ENCODE measurements around the gene USP37. TPM values are rescaled to one million over a fixed set of nuclear protein-coding genes. Genes with fewer than 3 reads are reported as not detected.

The USP37 gene
- total and polyA plus RNA-seq, 2 of the 13 experiments (the other 11 are each of a cell fraction or from before 2014, with no cell fraction given), result 6.5 to 30.6 TPM

DNA sequence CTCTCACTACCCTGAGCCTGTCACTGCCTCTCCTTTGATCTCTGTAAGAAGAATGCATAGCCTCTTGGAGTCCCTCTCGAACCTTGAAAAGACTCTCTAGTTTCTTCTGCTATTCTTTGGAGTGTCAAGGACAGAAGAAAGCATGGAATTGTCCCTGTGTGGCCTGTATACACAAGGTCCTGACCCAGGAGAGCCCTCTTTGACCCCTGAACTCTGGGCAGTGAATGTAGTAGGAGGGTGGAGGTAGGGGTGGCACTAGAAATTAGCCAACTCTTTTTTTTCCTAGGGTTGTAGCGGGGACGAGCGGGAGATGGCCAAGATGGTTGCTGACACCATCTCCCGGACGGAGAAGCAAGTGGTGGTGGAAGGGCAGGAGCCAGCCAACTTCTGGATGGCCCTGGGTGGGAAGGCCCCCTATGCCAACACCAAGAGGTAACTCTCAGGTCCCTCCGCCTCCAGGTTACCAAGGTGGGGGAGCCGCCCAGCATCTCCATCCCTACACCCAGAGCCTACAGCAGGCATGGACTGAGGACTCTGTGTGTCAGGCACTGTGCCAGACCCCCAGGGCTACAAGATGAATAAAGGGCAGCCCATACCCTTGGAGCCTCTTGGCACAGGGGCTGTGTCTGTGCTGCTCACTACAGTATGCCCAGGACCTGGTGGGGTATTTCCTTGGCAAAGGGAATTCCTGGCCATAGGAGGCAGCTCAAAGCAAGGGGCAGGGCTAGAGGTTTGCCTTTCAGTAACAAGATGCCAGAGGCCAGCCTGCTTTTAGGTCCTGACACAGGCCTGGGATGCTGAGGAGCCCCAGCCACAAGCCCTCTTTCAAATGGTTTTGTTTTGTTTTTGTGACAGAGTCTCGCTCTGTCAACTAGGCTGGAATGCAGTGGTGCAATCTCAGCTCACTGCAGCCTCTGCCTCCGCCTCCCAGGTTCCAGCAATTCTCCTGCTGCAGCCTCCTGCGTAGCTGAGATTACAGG lies 132.9 kb downstream of the USP37 start:
- POLR2A ChIA-PET, result interaction anchor here (1.0 kb wide), 1 partner anchor 16 kb away, joined by 4 read pairs; the partner anchor contains the start of gene VIL1
- ATAC-seq, result peak; percentile 8
- no peak overlapping the region for H3K9ac ChIP-seq (ENCODE audit: insufficient read depth, low read depth, low read length)
- intact Hi-C loops (cut with micrococcal nuclease; ENCODE audit: unreplicated experiment), result no loop called here
- H3K4me1 ChIP-seq (ENCODE audit: insufficient read depth, low read length), result peaks cover 27% of the 10 kb centered on the region
- WGBS (ENCODE audit: low lambda C conversion rate), result 96% methylated on average over 10 of the region's 11 CpGs
- no peaks in the 10 kb centered on the region for H3K27me3 ChIP-seq (ENCODE audit: control insufficient read depth in 1 of 2, insufficient read depth in 2 of 2, low read length in 2 of 2)
- no peaks in the 10 kb centered on the region for H4K20me1 ChIP-seq (ENCODE audit: insufficient read depth, low read length)
- in situ Hi-C loops (cut with HindIII; ENCODE audit: extremely low pct_ligation_motif_present, low pct_unique_long_range_greater_than_20kb), result no loop called here
- no peak for FAIRE-seq
- no peaks in the 10 kb centered on the region for H3K79me2 ChIP-seq (ENCODE audit: insufficient read depth, low read length)
- no TSS peak for BruUV-seq (replicated peaks)
- CTCF ChIA-PET (ENCODE audit: low intra/inter-chr PET ratio, low total read pairs), result no interaction called here
- no peak overlapping the region for H2AFZ ChIP-seq (ENCODE audit: low read length)
- H3K4me2 ChIP-seq (ENCODE audit: low read depth, low read length), result no peak overlapping the region
- H3K4me3 ChIP-seq (replicated peaks in 1 of 3; ENCODE audit: insufficient read depth in 1 of 3, low read depth in 2 of 3, low read length in 3 of 3), result no peak overlapping the region
- H3K9me3 ChIP-seq (ENCODE audit: low read length), result no peaks in the 10 kb centered on the region
- no peak for DNase-seq (ENCODE audit: low spot score)
- peaks cover 47 to 82% of the 10 kb centered on the region in 2 experiments for H3K36me3 ChIP-seq (replicated peaks in 1 of 2; ENCODE audit: control insufficient read depth in 1 of 2, insufficient read depth in 2 of 2, low read length in 2 of 2)
- no peak overlapping the region for H3K27ac ChIP-seq (ENCODE audit: extremely low read length, insufficient read depth, low read length)
- TF ChIP-seq MEIS2 (CRISPR knock-in tag; IDR thresholded peaks at IDR 0.05), result no peak
- TF ChIP-seq POLR2A (IDR thresholded peaks at IDR 0.05; ENCODE audit: insufficient read depth in 1 of 2, low read depth in 2 of 2, low read length in 2 of 2), result peak; percentile 17 to 41; a peak in 1 of 4 replicates
- no peak for TF ChIP-seq TOPORS (CRISPR knock-in tag; IDR thresholded peaks at IDR 0.05)
- TF ChIP-seq ZBTB21 (CRISPR knock-in tag; IDR thresholded peaks at IDR 0.05), result no peak
- no peak for TF ChIP-seq ZNF501 (CRISPR knock-in tag; IDR thresholded peaks at IDR 0.05)
- TF ChIP-seq, protein P1, sequence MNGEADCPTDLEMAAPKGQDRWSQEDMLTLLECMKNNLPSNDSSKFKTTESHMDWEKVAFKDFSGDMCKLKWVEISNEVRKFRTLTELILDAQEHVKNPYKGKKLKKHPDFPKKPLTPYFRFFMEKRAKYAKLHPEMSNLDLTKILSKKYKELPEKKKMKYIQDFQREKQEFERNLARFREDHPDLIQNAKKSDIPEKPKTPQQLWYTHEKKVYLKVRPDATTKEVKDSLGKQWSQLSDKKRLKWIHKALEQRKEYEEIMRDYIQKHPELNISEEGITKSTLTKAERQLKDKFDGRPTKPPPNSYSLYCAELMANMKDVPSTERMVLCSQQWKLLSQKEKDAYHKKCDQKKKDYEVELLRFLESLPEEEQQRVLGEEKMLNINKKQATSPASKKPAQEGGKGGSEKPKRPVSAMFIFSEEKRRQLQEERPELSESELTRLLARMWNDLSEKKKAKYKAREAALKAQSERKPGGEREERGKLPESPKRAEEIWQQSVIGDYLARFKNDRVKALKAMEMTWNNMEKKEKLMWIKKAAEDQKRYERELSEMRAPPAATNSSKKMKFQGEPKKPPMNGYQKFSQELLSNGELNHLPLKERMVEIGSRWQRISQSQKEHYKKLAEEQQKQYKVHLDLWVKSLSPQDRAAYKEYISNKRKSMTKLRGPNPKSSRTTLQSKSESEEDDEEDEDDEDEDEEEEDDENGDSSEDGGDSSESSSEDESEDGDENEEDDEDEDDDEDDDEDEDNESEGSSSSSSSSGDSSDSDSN (CRISPR knock-in tag; IDR thresholded peaks at IDR 0.05), result no peak
- no peak for TF ChIP-seq GPN1 (CRISPR knock-in tag; IDR thresholded peaks at IDR 0.05; ENCODE audit: borderline replicate concordance)
- no peak for TF ChIP-seq ZNF720 (CRISPR knock-in tag; IDR thresholded peaks at IDR 0.05)
- no peak for TF ChIP-seq HOXA5 (CRISPR knock-in tag; IDR thresholded peaks at IDR 0.05)
- no peak for TF ChIP-seq TAF1 (CRISPR knock-in tag; IDR thresholded peaks at IDR 0.05)
- no peak for TF ChIP-seq SAFB2 (CRISPR knock-in tag; IDR thresholded peaks at IDR 0.05; ENCODE audit: borderline replicate concordance, low read depth)
- TF ChIP-seq, protein P2, sequence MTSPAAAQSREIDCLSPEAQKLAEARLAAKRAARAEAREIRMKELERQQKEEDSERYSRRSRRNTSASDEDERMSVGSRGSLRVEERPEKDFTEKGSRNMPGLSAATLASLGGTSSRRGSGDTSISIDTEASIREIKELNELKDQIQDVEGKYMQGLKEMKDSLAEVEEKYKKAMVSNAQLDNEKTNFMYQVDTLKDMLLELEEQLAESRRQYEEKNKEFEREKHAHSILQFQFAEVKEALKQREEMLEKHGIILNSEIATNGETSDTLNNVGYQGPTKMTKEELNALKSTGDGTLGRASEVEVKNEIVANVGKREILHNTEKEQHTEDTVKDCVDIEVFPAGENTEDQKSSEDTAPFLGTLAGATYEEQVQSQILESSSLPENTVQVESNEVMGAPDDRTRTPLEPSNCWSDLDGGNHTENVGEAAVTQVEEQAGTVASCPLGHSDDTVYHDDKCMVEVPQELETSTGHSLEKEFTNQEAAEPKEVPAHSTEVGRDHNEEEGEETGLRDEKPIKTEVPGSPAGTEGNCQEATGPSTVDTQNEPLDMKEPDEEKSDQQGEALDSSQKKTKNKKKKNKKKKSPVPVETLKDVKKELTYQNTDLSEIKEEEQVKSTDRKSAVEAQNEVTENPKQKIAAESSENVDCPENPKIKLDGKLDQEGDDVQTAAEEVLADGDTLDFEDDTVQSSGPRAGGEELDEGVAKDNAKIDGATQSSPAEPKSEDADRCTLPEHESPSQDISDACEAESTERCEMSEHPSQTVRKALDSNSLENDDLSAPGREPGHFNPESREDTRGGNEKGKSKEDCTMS (CRISPR knock-in tag; conservative IDR thresholded peaks at IDR 0.05), result no peak
- TF ChIP-seq ZSCAN12 (CRISPR knock-in tag; IDR thresholded peaks at IDR 0.05), result no peak
- TF ChIP-seq, protein P3, sequence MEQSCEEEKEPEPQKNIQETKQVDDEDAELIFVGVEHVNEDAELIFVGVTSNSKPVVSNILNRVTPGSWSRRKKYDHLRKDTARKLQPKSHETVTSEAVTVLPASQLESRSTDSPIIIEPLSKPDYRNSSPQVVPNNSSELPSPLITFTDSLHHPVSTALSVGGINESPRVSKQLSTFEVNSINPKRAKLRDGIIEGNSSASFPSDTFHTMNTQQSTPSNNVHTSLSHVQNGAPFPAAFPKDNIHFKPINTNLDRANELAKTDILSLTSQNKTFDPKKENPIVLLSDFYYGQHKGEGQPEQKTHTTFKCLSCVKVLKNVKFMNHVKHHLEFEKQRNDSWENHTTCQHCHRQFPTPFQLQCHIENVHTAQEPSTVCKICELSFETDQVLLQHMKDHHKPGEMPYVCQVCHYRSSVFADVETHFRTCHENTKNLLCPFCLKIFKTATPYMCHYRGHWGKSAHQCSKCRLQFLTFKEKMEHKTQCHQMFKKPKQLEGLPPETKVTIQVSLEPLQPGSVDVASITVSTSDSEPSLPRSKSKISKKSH (CRISPR knock-in tag; IDR thresholded peaks at IDR 0.05; ENCODE audit: borderline replicate concordance), result 0 out of 2 replicates have a peak, but pooled peaks have one; percentile 41
- no peak for TF ChIP-seq PHF20 (CRISPR knock-in tag; IDR thresholded peaks at IDR 0.05)
- TF ChIP-seq, protein P4, sequence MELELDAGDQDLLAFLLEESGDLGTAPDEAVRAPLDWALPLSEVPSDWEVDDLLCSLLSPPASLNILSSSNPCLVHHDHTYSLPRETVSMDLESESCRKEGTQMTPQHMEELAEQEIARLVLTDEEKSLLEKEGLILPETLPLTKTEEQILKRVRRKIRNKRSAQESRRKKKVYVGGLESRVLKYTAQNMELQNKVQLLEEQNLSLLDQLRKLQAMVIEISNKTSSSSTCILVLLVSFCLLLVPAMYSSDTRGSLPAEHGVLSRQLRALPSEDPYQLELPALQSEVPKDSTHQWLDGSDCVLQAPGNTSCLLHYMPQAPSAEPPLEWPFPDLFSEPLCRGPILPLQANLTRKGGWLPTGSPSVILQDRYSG (CRISPR knock-in tag; IDR thresholded peaks at IDR 0.05), result no peak
- no peak for TF ChIP-seq ZNF33A (CRISPR knock-in tag; IDR thresholded peaks at IDR 0.05; ENCODE audit: borderline replicate concordance)

Data from HepG2 (cell line).